Stimulated activated naive CD8-positive, alpha-beta T cell treated with anti-CD3 and anti-CD28 coated beads, Interleukin-15, Interleukin-2, amounts not matched to agents 100 ng/mL and 50 ng/mL, for 24 hours (primary cell): ENCODE measurements around the gene ATF7.

Source experiments
- H3K27ac Mint-ChIP-seq: one replicate; pipeline ENCODE4 v1.8.0; 2021; ENCODE audit warnings: mild to moderate bottlenecking, mixed read lengths
- H3K27me3 Mint-ChIP-seq: one replicate; pipeline ENCODE4 v1.8.0; 2021; ENCODE audit warnings: mixed read lengths
- H3K36me3 Mint-ChIP-seq: one replicate; pipeline ENCODE4 v1.8.0; 2021; ENCODE audit warnings: low read depth, mixed read lengths
- H3K4me1 Mint-ChIP-seq: one replicate; pipeline ENCODE4 v1.8.0; 2021; ENCODE audit warnings: low read depth, mixed read lengths
- H3K4me3 Mint-ChIP-seq: one replicate; pipeline ENCODE4 v1.8.0; 2021; ENCODE audit warnings: mild to moderate bottlenecking, mixed read lengths
- H3K9me3 Mint-ChIP-seq: one replicate; pipeline ENCODE4 v1.8.0; 2021; ENCODE audit warnings: mixed read lengths

ATF7 gene

DNA sequence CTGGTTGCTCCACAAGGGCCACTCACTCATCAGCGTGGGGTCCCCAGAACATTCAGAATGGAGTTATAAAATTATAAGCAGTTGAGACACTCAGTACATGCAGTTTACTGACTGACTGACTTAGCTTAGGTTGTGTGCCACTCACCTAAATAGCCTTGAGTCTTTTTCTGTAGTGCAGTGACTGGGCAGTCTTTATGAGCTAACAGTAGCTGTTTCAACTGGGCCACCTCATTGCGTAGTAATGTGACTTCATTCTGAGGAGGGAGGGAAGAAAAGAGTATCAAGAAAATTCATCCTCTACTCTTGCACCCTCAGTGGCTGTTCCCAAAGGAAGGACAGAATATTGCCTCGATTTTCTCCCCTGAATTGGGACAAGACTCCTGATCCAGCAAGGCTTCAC lies 103.1 kb downstream of the ATF7 start:
- H3K4me1 Mint-ChIP-seq, result no peaks in the 10 kb centered on the region
- H3K9me3 Mint-ChIP-seq, result no peaks in the 10 kb centered on the region
- H3K4me3 Mint-ChIP-seq, result no peak overlapping the region
- H3K27me3 Mint-ChIP-seq, result no peaks in the 10 kb centered on the region
- H3K27ac Mint-ChIP-seq, result no peak overlapping the region
- peaks cover 40% of the 10 kb centered on the region for H3K36me3 Mint-ChIP-seq

DNA sequence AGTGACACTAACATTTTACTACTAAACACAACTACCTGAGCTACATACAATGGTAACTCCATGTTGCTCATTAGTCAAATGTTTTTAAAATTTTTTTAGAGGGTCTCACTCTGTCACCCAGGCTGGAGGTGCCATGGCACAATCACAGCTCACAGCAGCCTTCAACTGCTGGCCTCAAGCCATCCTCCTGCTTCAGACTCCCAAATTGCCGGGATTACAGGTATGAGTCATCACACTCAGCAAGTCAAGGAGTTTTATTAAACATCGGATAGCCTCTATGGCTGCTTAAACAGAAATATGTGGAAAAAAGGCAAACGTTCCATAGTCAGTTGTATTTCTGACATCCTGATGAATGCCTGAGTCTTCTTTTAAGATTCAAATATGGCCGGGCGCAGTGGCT lies 107.8 kb downstream of the ATF7 start:
- no peaks in the 10 kb centered on the region for H3K9me3 Mint-ChIP-seq
- no peak overlapping the region for H3K27ac Mint-ChIP-seq
- peaks cover 45% of the 10 kb centered on the region for H3K36me3 Mint-ChIP-seq
- no peaks in the 10 kb centered on the region for H3K27me3 Mint-ChIP-seq
- H3K4me3 Mint-ChIP-seq, result no peak overlapping the region
- H3K4me1 Mint-ChIP-seq, result no peaks in the 10 kb centered on the region

DNA sequence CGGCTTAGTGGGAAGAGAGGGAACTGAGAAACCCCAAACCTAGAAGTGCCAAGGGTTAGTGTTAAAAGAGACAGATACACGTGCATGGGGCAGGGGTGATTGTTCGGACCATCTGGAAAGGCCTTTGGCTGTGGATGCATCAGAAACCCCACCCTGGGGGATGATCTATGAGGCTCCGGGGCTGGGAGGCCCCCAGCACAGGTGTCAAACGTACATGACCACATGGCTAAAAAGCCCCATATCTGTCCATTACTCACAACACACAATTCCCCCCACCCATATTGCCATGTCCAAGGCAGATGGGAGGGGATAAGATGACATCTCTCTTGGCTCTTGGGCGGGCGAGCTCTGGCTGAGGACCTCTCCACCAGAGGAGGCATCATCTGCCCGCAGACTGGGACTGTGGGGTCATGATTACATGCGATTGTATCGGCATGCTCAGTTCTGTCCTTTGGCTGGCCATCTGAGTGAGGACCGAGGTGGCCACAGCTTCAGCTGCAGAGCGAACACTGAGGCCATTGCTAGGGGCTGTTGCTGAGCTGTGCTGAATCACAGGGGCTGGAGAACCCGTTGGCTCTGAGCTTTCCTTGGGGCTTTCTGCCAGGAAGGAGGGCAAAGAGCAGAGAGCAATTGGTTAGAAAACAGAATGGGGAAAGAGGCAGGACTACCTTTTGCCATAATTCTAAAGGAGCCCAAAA lies 109.3 kb downstream of the ATF7 start:
- no peaks in the 10 kb centered on the region for H3K9me3 Mint-ChIP-seq
- H3K27ac Mint-ChIP-seq, result no peak overlapping the region
- no peaks in the 10 kb centered on the region for H3K4me1 Mint-ChIP-seq
- H3K4me3 Mint-ChIP-seq, result no peak overlapping the region
- peaks cover 39% of the 10 kb centered on the region for H3K36me3 Mint-ChIP-seq
- no peaks in the 10 kb centered on the region for H3K27me3 Mint-ChIP-seq

DNA sequence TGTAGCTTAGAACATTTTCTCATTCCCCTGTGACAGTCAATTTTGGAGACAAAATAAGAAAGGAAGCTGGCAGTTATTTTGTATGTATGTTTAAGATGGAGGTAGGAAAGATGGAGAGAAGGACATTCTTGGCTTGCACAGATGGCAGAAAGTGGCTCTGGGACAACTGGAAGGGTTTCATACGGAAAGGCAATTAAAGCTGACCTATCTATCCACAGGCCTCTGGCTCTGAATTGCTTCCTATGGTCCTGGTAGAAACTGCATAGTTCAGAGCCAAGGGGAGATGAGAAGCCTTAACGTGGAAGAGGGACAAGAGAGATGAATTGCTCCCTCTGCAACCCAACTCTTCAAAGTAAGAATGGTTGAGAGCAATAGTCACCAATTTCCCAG lies 110.9 kb downstream of the ATF7 start:
- H3K9me3 Mint-ChIP-seq, result no peaks in the 10 kb centered on the region
- H3K4me1 Mint-ChIP-seq, result no peaks in the 10 kb centered on the region
- H3K4me3 Mint-ChIP-seq, result no peak overlapping the region
- H3K27me3 Mint-ChIP-seq, result no peaks in the 10 kb centered on the region
- peaks cover 26% of the 10 kb centered on the region for H3K36me3 Mint-ChIP-seq
- no peak overlapping the region for H3K27ac Mint-ChIP-seq

DNA sequence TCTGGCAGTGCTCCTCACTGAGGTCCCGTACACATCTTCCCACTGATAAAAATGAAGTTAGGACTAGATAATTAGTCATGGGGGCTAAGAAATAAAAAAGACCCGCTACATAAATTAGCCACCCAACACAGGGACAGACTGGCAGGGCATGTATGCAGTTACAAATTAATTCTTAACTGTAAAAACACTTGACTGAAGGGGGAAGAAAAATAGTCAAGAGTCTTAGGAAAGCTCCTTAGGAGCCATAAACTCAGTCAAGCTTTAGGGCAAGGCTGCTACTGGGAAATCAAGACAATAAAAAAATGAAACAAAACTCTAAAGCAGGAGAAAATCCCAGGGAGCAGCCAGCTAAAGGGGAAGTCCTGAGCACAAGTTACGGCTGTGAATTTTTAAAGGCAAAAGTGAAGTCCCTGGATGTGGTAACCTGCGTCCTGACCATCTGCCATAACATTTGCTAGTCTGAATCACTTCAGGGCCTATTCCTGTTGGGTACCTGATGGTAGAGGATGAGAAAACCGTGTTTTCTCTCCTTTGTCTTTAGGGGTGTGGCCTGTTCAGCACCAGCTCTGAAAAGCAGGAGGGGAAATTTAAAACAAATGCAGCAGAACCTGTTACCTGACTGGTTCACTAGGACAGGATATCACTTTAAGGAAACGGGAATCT lies 111.4 kb downstream of the ATF7 start:
- H3K36me3 Mint-ChIP-seq, result peaks cover 21% of the 10 kb centered on the region
- H3K4me1 Mint-ChIP-seq, result no peaks in the 10 kb centered on the region
- H3K27ac Mint-ChIP-seq, result no peak overlapping the region
- no peak overlapping the region for H3K4me3 Mint-ChIP-seq
- no peaks in the 10 kb centered on the region for H3K27me3 Mint-ChIP-seq
- H3K9me3 Mint-ChIP-seq, result no peaks in the 10 kb centered on the region

GRCh38 chr12:53513712-53514410 lies 112.3 kb downstream of the ATF7 start:
- Mint-ChIP-seq H3K27me3 (no peaks in the 10 kb centered on the region), H3K27ac (no peak overlapping the region), H3K4me1 (no peaks in the 10 kb centered on the region), H3K4me3 (no peak overlapping the region), H3K36me3 (peaks cover 15% of the 10 kb centered on the region), H3K9me3 (no peaks in the 10 kb centered on the region)

- Mint-ChIP-seq H3K36me3 (peaks cover 11% of the 10 kb centered on the region), H3K27ac (peak overlapping the region; percentile 38), H3K9me3 (no peaks in the 10 kb centered on the region), H3K27me3 (no peaks in the 10 kb centered on the region), H3K4me1 (peaks cover 5% of the 10 kb centered on the region), H3K4me3 (no peak overlapping the region)
These were observed 115.9 kb downstream of the ATF7 start for GRCh38 chr12:53510181-53510812.

DNA sequence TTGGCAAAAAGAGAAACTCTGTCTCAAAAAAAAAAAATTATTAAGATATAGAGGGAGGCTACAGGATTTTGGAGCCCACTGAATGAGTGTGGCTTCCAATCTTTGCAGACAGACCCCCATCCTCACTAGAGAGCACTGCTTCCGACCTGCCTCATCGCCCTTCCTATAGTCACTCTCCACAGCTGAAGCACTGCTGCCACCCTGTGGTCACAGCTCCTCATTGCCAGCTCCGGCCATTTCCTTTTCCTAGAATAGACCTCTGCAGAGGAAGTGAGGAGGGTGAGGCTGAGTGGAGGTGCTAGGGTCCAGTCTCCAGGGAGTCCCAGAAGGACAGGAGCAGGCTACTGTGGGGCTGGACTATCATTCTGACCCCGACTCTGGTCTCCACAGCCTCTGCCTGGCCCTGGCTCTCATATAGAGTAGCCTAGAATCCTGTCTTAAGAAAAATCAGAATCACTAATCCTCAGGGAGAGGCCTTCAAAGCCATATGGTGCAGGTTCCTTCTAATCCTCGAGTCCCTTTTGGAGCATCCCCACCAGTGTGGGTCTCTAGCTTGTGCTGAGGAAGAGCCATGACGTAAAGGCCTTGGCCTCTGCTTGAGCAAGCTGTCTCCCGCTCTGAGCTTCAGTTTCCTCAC lies 117.5 kb downstream of the ATF7 start:
- peaks cover 13% of the 10 kb centered on the region for H3K36me3 Mint-ChIP-seq
- H3K4me3 Mint-ChIP-seq, result no peak overlapping the region
- no peaks in the 10 kb centered on the region for H3K9me3 Mint-ChIP-seq
- peaks cover 5% of the 10 kb centered on the region for H3K4me1 Mint-ChIP-seq
- peak overlapping the region; percentile 26 for H3K27ac Mint-ChIP-seq
- no peaks in the 10 kb centered on the region for H3K27me3 Mint-ChIP-seq

DNA sequence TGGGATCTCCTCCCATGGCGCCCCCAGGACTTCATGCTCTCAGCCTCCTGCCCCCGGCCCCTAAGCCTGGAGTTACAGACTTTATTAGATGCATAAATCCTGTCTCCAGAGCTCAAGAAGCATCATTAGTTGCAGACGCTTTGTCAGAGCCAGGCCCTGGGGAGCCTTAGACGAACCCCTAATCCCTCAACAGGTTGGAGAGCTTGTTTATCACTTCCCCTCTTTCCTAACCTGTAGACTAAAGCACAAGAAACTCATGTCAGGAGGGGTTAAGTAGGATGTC lies 118.6 kb downstream of the ATF7 start:
- Mint-ChIP-seq H3K36me3 (peaks cover 13% of the 10 kb centered on the region), H3K4me1 (peaks cover 13% of the 10 kb centered on the region), H3K9me3 (no peaks in the 10 kb centered on the region), H3K27ac (no peak overlapping the region), H3K4me3 (no peak overlapping the region), H3K27me3 (no peaks in the 10 kb centered on the region)

- H3K27ac Mint-ChIP-seq, result no peak within 1 kb of the TSS
- H3K9me3 Mint-ChIP-seq, result no peaks in the 10 kb centered on the region
- no peaks in the 10 kb centered on the region for H3K27me3 Mint-ChIP-seq
- H3K36me3 Mint-ChIP-seq, result peaks cover 13% of the 10 kb centered on the region
- H3K4me3 Mint-ChIP-seq, result no peak within 1 kb of the TSS
- H3K4me1 Mint-ChIP-seq, result peaks cover 17% of the 10 kb centered on the region
These were observed 119.1 kb downstream of the ATF7 start, which contains the start of gene NPFF for GRCh38 chr12:53506881-53507602. Gene NPFF (minus strand): TSS chr12:53507484. CDS start chr12:53507474, 10 bp downstream.

GRCh38 chr12:53506450-53506785 lies 119.8 kb downstream of the ATF7 start:
- H3K36me3 Mint-ChIP-seq, result peaks cover 13% of the 10 kb centered on the region
- no peak overlapping the region for H3K27ac Mint-ChIP-seq

GRCh38 chr12:53505555-53506449 lies 120.4 kb downstream of the ATF7 start:
- Mint-ChIP-seq H3K9me3 (no peaks in the 10 kb centered on the region), H3K27ac (no peak overlapping the region), H3K36me3 (peaks cover 13% of the 10 kb centered on the region), H3K4me3 (no peak overlapping the region), H3K4me1 (peaks cover 24% of the 10 kb centered on the region), H3K27me3 (no peaks in the 10 kb centered on the region)

More at GRCh38 chr12:53506450-53506785, 119.8 kb downstream of the ATF7 start:
- Mint-ChIP-seq H3K27me3 (no peaks in the 10 kb centered on the region), H3K4me3 (no peak overlapping the region), H3K4me1 (peaks cover 23% of the 10 kb centered on the region), H3K9me3 (no peaks in the 10 kb centered on the region)

GRCh38 chr12:53505086-53505485 lies 121.1 kb downstream of the ATF7 start:
- Mint-ChIP-seq H3K4me1 (peaks cover 26% of the 10 kb centered on the region), H3K4me3 (no peak overlapping the region), H3K27ac (no peak overlapping the region), H3K9me3 (no peaks in the 10 kb centered on the region), H3K27me3 (no peaks in the 10 kb centered on the region), H3K36me3 (peaks cover 13% of the 10 kb centered on the region)
